NT2/D1 (cell line): ENCODE results near the gene ANKRD6.

Source experiments
- DNase-seq: peaks from one replicate; pipeline ENCODE4 v3.0.0-alpha.2; 2011; ENCODE audit warnings: low read depth, low spot score
- H3K27me3 ChIP-seq: 2 replicates; pipeline ENCODE4 v1.6.0; 2011; ENCODE audit warnings: mild to moderate bottlenecking; ENCODE audit not compliant: insufficient read length, insufficient read depth
- H3K36me3 ChIP-seq: 2 replicates; pipeline ENCODE4 v1.6.1; 2011; ENCODE audit warnings: mild to moderate bottlenecking, low read length, mixed read lengths; ENCODE audit not compliant: insufficient read depth, insufficient read length
- H3K4me1 ChIP-seq: 2 replicates; pipeline ENCODE4 v1.5.1; 2011; ENCODE audit not compliant: insufficient read depth, insufficient read length
- H3K4me3 ChIP-seq: 2 replicates; pipeline ENCODE4 v1.5.1; 2011; ENCODE audit warnings: low read depth; ENCODE audit not compliant: insufficient read length
- H3K9ac ChIP-seq: 2 replicates; pipeline ENCODE4 v1.6.0; 2011; ENCODE audit warnings: low read depth; ENCODE audit not compliant: insufficient read length
- H3K9me3 ChIP-seq: 2 replicates; pipeline ENCODE4 v1.5.1; 2011; ENCODE audit warnings: mild to moderate bottlenecking, low read length; ENCODE audit not compliant: insufficient read depth
- SUZ12 ChIP-seq: IDR thresholded peaks from 2 replicates; pipeline ENCODE4 v1.6.1; 2011; ENCODE audit not compliant: insufficient read length, insufficient read depth; ENCODE audit errors: extremely low read depth
- YY1 ChIP-seq: IDR thresholded peaks from 2 replicates; pipeline ENCODE4 v1.6.1; 2011; ENCODE audit not compliant: insufficient read length, insufficient read depth
- ZNF274 ChIP-seq: IDR thresholded peaks from 2 replicates; pipeline ENCODE4 v1.6.1; 2011; ENCODE audit warnings: mild to moderate bottlenecking, low read depth, low read length

The ANKRD6 gene

DNA sequence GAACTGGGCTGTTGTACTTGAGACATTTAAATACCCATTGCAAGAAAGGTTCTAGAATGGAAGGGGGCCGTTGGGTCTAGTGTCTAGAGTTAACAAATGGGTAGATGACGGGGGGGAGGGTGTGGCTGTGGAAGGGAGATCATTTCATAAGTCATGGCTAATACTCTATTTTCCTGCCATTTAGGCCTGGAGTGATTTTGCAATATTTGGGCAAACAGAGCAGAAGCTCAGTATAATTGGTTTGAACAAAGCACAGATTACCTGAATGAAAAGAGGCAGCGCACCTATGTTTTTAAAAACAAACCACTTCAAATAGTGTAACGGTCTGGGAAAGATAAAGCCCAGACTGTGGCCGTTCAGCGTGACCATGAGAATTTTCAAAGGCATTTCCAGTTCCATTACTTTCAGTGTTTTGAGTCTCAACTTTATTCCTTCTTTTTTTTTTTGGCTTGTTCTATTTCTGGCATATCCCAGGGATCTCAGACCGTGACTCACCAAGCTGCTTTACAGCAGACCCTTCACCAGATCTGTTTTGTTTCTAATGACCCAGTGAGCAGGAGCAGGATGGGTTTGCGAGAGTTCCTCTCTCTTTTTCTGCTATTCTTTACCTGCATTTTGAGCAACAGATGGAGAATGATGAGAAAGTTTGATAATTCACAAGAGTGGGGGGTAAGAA lies 131.9 kb downstream of the ANKRD6 start:
- Histone ChIP-seq H3K36me3 (no peaks in the 10 kb centered on the region), H3K9ac (no peak overlapping the region), H3K9me3 (no peaks in the 10 kb centered on the region), H3K4me3 (no peak overlapping the region), H3K27me3 (no peaks in the 10 kb centered on the region), H3K4me1 (no peaks in the 10 kb centered on the region)
- TF ChIP-seq YY1: no peak
- TF ChIP-seq SUZ12: no peak
- no peak for TF ChIP-seq ZNF274
- no peak for DNase-seq

DNA sequence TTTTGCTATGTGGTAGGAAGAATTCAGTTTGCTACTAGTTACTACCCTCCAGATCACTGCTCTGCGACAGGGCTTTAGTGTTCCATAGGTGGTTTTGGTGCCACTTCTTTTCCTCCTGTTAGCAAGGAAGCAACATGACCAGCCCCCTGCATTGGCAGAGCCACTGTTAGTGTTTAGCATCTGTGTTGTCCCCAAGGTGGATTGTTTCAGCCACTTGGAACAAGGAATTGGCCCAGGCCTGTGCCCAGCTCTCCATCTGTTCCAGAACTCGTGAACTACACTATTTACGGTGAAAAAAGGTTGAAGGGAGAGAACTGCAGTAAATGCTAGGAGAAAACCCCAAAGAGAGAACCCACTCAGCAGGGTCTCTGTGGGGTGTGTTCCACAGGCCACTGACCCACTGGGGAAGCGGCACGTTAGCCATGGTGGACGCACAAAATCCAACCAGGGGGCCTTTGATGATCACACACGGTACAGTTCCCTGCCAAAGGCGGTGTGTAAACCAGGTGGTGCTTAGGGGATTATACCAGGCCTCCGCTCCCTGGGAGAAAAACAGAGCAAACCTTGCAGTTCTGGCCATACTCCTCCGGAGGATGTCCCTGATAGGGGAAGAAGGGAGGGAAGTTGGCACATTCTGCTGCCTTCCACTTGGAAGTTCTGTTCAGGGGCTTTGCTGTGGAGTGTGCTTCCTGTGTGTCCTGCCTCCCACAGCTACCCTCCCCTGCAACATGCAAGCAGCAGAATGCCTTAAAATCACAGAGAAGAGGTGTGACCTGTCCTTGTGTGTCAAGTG lies 133.3 kb downstream of the ANKRD6 start:
- H3K27me3 ChIP-seq: no peaks in the 10 kb centered on the region
- no peaks in the 10 kb centered on the region for H3K9me3 ChIP-seq
- no peaks in the 10 kb centered on the region for H3K4me1 ChIP-seq
- DNase-seq: no peak
- no peaks in the 10 kb centered on the region for H3K36me3 ChIP-seq
- no peak overlapping the region for H3K9ac ChIP-seq
- no peak overlapping the region for H3K4me3 ChIP-seq
- no peak for TF ChIP-seq YY1
- no peak for TF ChIP-seq ZNF274
- no peak for TF ChIP-seq SUZ12

DNA sequence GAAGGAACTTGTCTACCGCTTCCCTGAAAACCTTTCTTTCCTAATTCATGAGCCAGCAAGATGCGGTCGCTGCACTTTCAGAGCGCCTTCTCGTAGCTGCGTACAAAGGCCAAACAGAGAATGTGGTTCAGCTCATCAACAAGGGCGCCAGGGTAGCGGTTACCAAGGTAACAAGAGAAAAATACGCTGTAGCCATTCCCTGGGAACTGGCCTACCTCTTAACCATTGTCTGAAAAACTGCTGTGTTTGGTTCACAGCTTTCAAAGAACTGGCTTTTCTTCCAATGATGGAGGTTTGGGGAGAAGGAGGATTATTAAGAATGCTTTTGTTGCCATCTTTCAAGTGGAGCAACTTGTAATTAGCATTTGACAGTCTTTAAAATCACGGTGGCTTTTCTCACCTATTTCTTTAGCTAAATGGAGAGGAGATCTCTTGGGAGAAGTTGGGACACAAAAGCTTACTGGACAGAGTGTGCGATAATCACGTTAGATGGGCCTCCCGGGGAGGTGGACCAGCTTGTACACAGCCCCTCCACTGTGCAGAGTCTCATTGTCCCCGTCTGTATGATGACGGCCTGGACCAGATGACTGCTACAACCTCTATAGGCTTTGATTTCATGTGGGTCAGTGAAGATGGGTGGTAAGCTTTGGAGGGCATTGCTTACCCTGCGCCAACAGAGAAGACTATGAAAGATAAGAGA lies 134.1 kb downstream of the ANKRD6 start:
- H3K9ac ChIP-seq: no peak overlapping the region
- TF ChIP-seq ZNF274: no peak
- no peak for TF ChIP-seq SUZ12
- no peak for TF ChIP-seq YY1
- no peaks in the 10 kb centered on the region for H3K36me3 ChIP-seq
- H3K9me3 ChIP-seq: no peaks in the 10 kb centered on the region
- H3K27me3 ChIP-seq: no peaks in the 10 kb centered on the region
- H3K4me1 ChIP-seq: no peaks in the 10 kb centered on the region
- no peak for DNase-seq
- no peak overlapping the region for H3K4me3 ChIP-seq

DNA sequence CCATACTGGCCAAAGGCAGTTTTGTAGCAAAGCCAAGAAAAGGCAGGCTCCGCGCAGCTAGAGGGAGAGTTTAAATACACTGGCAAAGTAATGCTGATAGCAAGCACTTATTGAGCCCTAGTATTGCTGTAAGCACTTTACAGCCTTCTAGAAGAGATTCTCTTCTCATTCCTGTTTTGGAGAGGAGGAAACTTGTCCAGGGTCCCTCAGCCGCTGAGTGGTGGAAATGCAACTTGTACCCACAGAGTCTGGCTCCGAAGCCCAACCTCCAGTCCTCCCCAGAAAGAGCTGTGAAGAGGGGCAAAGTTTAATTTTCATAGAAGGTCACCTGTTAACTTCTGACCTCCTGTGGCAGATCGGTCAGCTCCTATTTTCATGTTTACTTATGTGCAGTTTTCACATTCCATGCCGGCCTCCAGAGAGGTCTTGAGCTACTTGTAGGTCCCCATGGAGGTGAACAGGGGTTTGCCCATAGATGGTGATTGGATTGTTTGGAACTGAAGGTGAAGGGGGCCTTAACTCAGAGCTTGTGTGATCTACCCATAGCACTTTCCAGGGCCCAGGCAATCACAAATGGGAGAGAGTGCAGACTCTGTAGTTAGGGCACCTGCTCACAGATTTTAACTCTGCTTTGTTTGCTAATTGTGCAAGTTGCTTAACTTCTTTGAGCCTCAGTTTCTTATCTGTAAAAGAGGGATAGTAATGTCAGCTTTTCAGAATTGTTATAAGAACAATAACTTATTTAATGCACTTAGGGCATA lies 134.9 kb downstream of the ANKRD6 start:
- no peaks in the 10 kb centered on the region for H3K9me3 ChIP-seq
- H3K36me3 ChIP-seq: no peaks in the 10 kb centered on the region
- no peaks in the 10 kb centered on the region for H3K4me1 ChIP-seq
- no peaks in the 10 kb centered on the region for H3K27me3 ChIP-seq
- no peak overlapping the region for H3K9ac ChIP-seq
- TF ChIP-seq YY1: no peak
- TF ChIP-seq ZNF274: no peak
- TF ChIP-seq SUZ12: no peak
- DNase-seq: no peak
- H3K4me3 ChIP-seq: no peak overlapping the region

DNA sequence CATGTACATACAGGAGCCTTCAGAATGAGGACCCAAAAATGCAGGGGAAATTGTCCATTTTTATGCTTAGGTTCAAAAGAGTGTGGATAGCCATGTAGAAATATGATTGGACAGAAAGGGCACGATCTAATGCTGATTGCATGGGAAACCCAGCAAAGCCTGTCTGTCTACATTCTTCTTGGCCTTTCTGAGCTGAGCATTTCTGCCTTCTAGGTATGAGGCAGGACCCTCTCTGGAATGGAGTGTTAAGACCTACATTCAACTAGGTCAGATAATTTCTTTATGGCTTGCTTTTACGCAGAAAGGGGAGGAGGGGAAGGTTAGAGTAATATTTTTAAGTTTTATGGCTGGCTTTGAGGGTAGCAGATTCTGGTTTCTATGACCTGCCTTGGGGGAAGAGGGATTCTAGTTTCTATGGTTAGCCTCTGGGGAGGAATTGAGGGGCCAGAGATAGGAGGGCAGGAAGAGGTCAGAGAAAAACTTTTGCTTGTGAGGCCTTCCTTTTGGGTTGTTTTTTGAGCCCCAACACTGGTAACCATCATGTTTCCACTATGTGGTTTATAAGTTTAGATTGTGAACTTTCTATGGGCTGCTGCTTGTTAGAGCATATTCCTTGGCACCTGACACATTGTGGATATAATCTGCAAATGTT lies 142.1 kb downstream of the ANKRD6 start:
- TF ChIP-seq SUZ12: no peak
- no peak for TF ChIP-seq ZNF274
- no peak for TF ChIP-seq YY1
- Histone ChIP-seq H3K27me3 (no peaks in the 10 kb centered on the region), H3K36me3 (no peaks in the 10 kb centered on the region), H3K4me3 (no peak overlapping the region), H3K9me3 (no peaks in the 10 kb centered on the region), H3K9ac (no peak overlapping the region), H3K4me1 (no peaks in the 10 kb centered on the region)
- DNase-seq: no peak

DNA sequence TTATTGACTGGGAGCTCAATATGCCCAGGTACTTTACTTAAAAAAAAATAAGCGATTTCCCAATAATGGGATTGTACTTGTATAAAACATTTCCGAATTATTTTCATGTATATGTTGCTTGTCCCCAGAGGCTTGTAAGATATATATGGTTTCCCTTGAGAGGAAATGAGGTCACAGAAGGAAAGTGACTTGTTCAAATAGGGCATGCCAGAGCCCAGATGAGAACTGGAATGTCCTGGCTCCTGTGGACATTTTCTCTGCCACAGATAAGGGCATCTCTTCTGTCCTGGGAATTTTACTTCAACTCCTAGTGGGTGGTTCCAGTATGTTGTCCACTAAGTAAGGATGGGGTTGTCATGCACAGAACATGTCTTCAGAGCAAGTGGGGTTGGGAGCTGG lies 142.6 kb downstream of the ANKRD6 start:
- Histone ChIP-seq H3K36me3 (no peaks in the 10 kb centered on the region), H3K4me1 (no peaks in the 10 kb centered on the region), H3K9me3 (no peaks in the 10 kb centered on the region), H3K4me3 (no peak overlapping the region), H3K27me3 (no peaks in the 10 kb centered on the region), H3K9ac (no peak overlapping the region)
- no peak for DNase-seq
- TF ChIP-seq ZNF274: no peak
- TF ChIP-seq SUZ12: no peak
- no peak for TF ChIP-seq YY1
